Body of pancreas (tissue), 4 donors: Measurements from ENCODE around the gene IGSF9.

Experiments used
- CTCF ChIP-seq, 7 experiments: fragments of 450-650 bp in 4 of 7; fragments of 200-600 bp in 3 of 7; sonication (generic) in 3 of 7; IDR thresholded peaks; one replicate each; pipeline ENCODE4 v1.5.1; 2016 to 2019; ENCODE audit warnings: antibody characterized with exemption in 7 of 7
- POLR2A ChIP-seq, 3 donors: fragments of 450-650 bp; IDR thresholded peaks; one replicate each; pipeline ENCODE4 v1.6.1; 2016; ENCODE audit warnings: antibody characterized with exemption in 3 of 3, mild to moderate bottlenecking in 2 of 3

- TF ChIP-seq POLR2A (IDR thresholded peaks at IDR 0.05) (no peak), CTCF (IDR thresholded peaks at IDR 0.05) (no peak)
Measured at GRCh38 chr1:159944623-159945455, 574 bp downstream of the IGSF9 start.
